OCI-LY1 (cell line): ENCODE data around the gene FTCDNL1.

Source experiments
- H2AFZ ChIP-seq: fragments of 200-600 bp; sonication (generic), shearing (Covaris generic); 2 replicates; pipeline ENCODE4 v1.6.0; 2014; ENCODE audit warnings: antibody characterized with exemption, mild to moderate bottlenecking, low read length
- H3F3A ChIP-seq: fragments of 200-600 bp; sonication (generic), shearing (Covaris generic); 2 replicates; pipeline ENCODE4 v1.6.0; 2014; ENCODE audit warnings: mild to moderate bottlenecking, antibody characterized with exemption, low read length, moderate library complexity; ENCODE audit not compliant: insufficient read depth
- H3K27ac ChIP-seq: fragments of 200-600 bp; sonication (generic); 2 replicates; pipeline ENCODE4 v1.5.1; 2014; ENCODE audit warnings: low read length, mixed run types, mild to moderate bottlenecking, low read depth; ENCODE audit not compliant: poor library complexity, severe bottlenecking
- H3K27me3 ChIP-seq: fragments of 200-600 bp; sonication (generic); 2 replicates; pipeline ENCODE4 v1.6.0; 2014; ENCODE audit warnings: antibody characterized with exemption, mild to moderate bottlenecking, low read length, moderate library complexity; ENCODE audit not compliant: insufficient read depth
- H3K36me3 ChIP-seq: fragments of 200-600 bp; sonication (generic); 2 replicates; pipeline ENCODE4 v1.6.1; 2014; ENCODE audit warnings: mild to moderate bottlenecking, antibody characterized with exemption, low read length, moderate library complexity, mixed read lengths; ENCODE audit not compliant: insufficient read depth
- H3K4me1 ChIP-seq: fragments of 200-600 bp; sonication (generic); 2 replicates; pipeline ENCODE4 v1.5.1; 2014; ENCODE audit warnings: mild to moderate bottlenecking, low read length, moderate library complexity; ENCODE audit not compliant: insufficient read depth, severe bottlenecking
- H3K4me2 ChIP-seq: fragments of 200-600 bp; sonication (generic), shearing (Covaris generic); 2 replicates; pipeline ENCODE4 v1.6.1; 2014; ENCODE audit warnings: low read length
- H3K4me3 ChIP-seq: fragments of 200-600 bp; sonication (generic); 2 replicates; pipeline ENCODE4 v1.5.1; 2014; ENCODE audit warnings: low read length, low read depth, mild to moderate bottlenecking, mixed read lengths; ENCODE audit not compliant: poor library complexity, severe bottlenecking
- H3K79me2 ChIP-seq: fragments of 200-600 bp; shearing (Covaris generic); 2 replicates; pipeline ENCODE4 v1.6.1; 2016; ENCODE audit warnings: mixed run types, low read length, mixed read lengths; ENCODE audit not compliant: insufficient read depth
- H3K9ac ChIP-seq: fragments of 200-600 bp; sonication (generic), shearing (Covaris generic); 2 replicates; pipeline ENCODE4 v1.6.1; 2014; ENCODE audit warnings: mild to moderate bottlenecking, low read length, mixed read lengths
- H3K9me2 ChIP-seq: fragments of 200-600 bp; sonication (generic), shearing (Covaris generic); 2 replicates; pipeline ENCODE4 v1.6.1; 2014; ENCODE audit warnings: low read depth, mild to moderate bottlenecking, low read length, mixed read lengths
- H3K9me3 ChIP-seq: fragments of 200-600 bp; shearing (Covaris generic); 2 replicates; pipeline ENCODE4 v1.6.1; 2014; ENCODE audit warnings: low read length, mixed read lengths
- H4K20me1 ChIP-seq: fragments of 200-600 bp; sonication (generic), shearing (Covaris generic); 2 replicates; pipeline ENCODE4 v1.6.0; 2016; ENCODE audit warnings: mild to moderate bottlenecking, low read length; ENCODE audit not compliant: insufficient read depth
- EZH2 ChIP-seq: fragments of 200-600 bp; sonication (generic), shearing (Covaris generic); IDR thresholded peaks from 2 replicates; pipeline ENCODE4 v1.8.0; 2017; ENCODE audit warnings: borderline replicate concordance, mixed run types, mild to moderate bottlenecking, antibody characterized with exemption, low read length, moderate library complexity, mixed read lengths
- TF ChIP-seq, protein P1 (sequence below): fragments of 200-600 bp; sonication (generic), shearing (Covaris generic); IDR thresholded peaks from 2 replicates; pipeline ENCODE4 v1.5.1; 2017; ENCODE audit warnings: mild to moderate bottlenecking, antibody characterized with exemption, low read length, moderate library complexity, mixed read lengths

FTCDNL1 gene

GRCh38 chr2:199869227-199869541 is 18.2 kb upstream of the FTCDNL1 start:
- Histone ChIP-seq H4K20me1 (no peaks in the 10 kb centered on the region), H2AFZ (no peak overlapping the region), H3K27me3 (no peaks in the 10 kb centered on the region), H3K4me2 (no peak overlapping the region), H3K4me1 (no peaks in the 10 kb centered on the region), H3K9ac (no peak overlapping the region), H3K9me2 (no peaks in the 10 kb centered on the region), H3K9me3 (no peaks in the 10 kb centered on the region; the same call in 1 of the 2 replicates), H3K79me2 (no peaks in the 10 kb centered on the region), H3K4me3 (no peak overlapping the region), H3K27ac (no peak overlapping the region), H3K36me3 (no peaks in the 10 kb centered on the region), H3F3A (no peaks in the 10 kb centered on the region)
- TF ChIP-seq, protein P1, sequence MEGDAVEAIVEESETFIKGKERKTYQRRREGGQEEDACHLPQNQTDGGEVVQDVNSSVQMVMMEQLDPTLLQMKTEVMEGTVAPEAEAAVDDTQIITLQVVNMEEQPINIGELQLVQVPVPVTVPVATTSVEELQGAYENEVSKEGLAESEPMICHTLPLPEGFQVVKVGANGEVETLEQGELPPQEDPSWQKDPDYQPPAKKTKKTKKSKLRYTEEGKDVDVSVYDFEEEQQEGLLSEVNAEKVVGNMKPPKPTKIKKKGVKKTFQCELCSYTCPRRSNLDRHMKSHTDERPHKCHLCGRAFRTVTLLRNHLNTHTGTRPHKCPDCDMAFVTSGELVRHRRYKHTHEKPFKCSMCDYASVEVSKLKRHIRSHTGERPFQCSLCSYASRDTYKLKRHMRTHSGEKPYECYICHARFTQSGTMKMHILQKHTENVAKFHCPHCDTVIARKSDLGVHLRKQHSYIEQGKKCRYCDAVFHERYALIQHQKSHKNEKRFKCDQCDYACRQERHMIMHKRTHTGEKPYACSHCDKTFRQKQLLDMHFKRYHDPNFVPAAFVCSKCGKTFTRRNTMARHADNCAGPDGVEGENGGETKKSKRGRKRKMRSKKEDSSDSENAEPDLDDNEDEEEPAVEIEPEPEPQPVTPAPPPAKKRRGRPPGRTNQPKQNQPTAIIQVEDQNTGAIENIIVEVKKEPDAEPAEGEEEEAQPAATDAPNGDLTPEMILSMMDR, result no peak
- TF ChIP-seq EZH2, result no peak

- Histone ChIP-seq H3K4me3 (no peak overlapping the region), H3K9me2 (no peaks in the 10 kb centered on the region), H4K20me1 (no peaks in the 10 kb centered on the region), H3K4me1 (no peaks in the 10 kb centered on the region), H3K9ac (no peak overlapping the region), H3K4me2 (no peak overlapping the region), H3K79me2 (no peaks in the 10 kb centered on the region), H2AFZ (no peak overlapping the region), H3F3A (no peaks in the 10 kb centered on the region), H3K36me3 (no peaks in the 10 kb centered on the region), H3K27me3 (no peaks in the 10 kb centered on the region), H3K9me3 (no peaks in the 10 kb centered on the region), H3K27ac (no peak overlapping the region)
- no peak for TF ChIP-seq EZH2
- TF ChIP-seq, protein P1, result no peak
These were observed 17.6 kb upstream of the FTCDNL1 start for GRCh38 chr2:199868431-199869226.

- H3K4me1 ChIP-seq, result no peaks in the 10 kb centered on the region
- H3K79me2 ChIP-seq, result no peaks in the 10 kb centered on the region
- H4K20me1 ChIP-seq, result no peaks in the 10 kb centered on the region
- no peaks in the 10 kb centered on the region for H3K9me3 ChIP-seq
- no peak overlapping the region for H3K4me2 ChIP-seq
- no peak overlapping the region for H3K9ac ChIP-seq
- H2AFZ ChIP-seq, result no peak overlapping the region
- H3K27ac ChIP-seq, result no peak overlapping the region
- no peaks in the 10 kb centered on the region for H3K27me3 ChIP-seq
- no peak for TF ChIP-seq EZH2
- TF ChIP-seq, protein P1, result no peak
- H3K9me2 ChIP-seq, result no peaks in the 10 kb centered on the region
- H3F3A ChIP-seq, result no peaks in the 10 kb centered on the region
- H3K36me3 ChIP-seq, result no peaks in the 10 kb centered on the region
- no peak overlapping the region for H3K4me3 ChIP-seq
These were observed 14.9 kb upstream of the FTCDNL1 start for GRCh38 chr2:199865905-199866304.
